ENCODE measurements around the gene MBNL1. TPM values are rescaled to one million over a fixed set of nuclear protein-coding genes. Genes with fewer than 3 reads are reported as not detected.
"Not testable (repeated sequence)": the region's sequence is repeated elsewhere in the genome, so short reads cannot be mapped to it uniquely, and the experiment has no call there.

Gene MBNL1
- total RNA-seq, 2 donors from 2014 or later, result 641 to 725 TPM

DNA sequence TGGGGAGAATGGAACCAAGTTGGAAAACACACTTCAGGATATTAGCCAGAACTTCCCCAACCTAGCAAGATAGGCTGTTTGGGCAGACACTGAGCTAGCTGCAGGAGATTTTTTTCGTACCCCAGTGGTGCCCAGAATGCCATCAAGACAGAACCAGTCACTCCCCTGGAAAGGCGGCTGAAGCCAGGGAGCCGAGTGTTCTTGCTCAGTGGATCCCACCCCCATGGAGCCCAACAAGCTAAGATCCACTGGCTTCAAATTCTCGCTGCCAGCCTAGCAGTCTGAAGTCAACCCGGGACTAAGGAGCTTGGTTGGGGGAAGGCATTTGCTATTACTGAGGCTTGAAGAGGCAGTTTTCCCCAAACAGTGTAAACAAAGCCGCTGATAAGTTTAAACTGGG lies 152.4 kb downstream of the MBNL1 start:
- peaks cover 13% of the 10 kb centered on the region for H3K36me3 Mint-ChIP-seq (ENCODE audit: low read depth)
- H3K4me1 Mint-ChIP-seq, result peaks cover 29% of the 10 kb centered on the region
- H3K27me3 Mint-ChIP-seq, result no peaks in the 10 kb centered on the region
- no peak overlapping the region for H3K4me3 Mint-ChIP-seq
- no peak for ATAC-seq
- H3K9me3 ChIP-seq (ENCODE audit: control insufficient read depth, low read length, poor library complexity, severe bottlenecking), result no peaks in the 10 kb centered on the region
- no peak for DNase-seq
- peak overlapping the region; percentile 0 for H3K27ac Mint-ChIP-seq

DNA sequence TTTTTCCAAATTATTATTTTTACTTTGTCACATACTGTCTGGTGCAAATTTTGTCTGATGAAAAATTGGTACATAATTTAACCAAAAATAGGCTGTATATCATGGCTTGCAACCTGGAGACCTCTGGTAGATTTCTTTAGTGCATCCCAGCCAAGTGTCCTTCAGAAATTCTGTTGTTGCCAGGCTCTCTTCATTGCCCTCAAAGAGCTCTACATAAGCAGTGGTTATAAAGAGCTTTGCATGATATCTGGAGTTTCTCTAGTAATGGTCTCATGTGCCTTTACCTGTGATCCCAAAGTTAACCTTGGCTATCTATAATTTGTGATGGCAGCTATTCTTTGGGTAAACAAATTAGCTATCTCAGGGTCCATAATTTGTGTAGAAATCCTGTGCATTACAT lies 157.7 kb downstream of the MBNL1 start:
- Mint-ChIP-seq H3K27me3 (no peaks in the 10 kb centered on the region), H3K4me1 (peaks cover 32% of the 10 kb centered on the region), H3K4me3 (no peak overlapping the region), H3K36me3 (ENCODE audit: low read depth) (peaks cover 4% of the 10 kb centered on the region), H3K27ac (peak overlapping the region; percentile 24)
- H3K9me3 ChIP-seq (ENCODE audit: control insufficient read depth, low read length, poor library complexity, severe bottlenecking), result no peaks in the 10 kb centered on the region
- DNase-seq (no peak), ATAC-seq (peak; percentile 27)

DNA sequence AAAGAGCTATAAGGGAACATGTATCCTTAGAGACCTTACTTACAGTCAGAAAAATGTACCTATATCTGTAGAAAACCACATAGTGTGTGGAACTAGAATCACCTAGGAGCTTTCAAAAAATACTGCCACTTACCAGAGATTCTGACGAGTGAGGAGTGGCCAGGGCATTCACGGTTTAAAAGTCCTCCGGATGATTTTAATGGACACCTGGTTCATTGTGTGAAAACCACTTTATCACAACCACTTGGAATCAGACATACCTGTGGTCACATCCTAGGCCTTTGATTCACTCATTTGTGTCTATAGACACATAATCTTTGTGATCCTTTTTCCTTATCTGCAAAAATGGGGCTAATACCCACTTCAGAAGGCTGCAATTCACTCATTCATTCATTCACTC lies 159.8 kb downstream of the MBNL1 start:
- Mint-ChIP-seq H3K27ac (peak overlapping the region; percentile 63), H3K4me3 (no peak overlapping the region), H3K27me3 (no peaks in the 10 kb centered on the region), H3K4me1 (peaks cover 18% of the 10 kb centered on the region), H3K36me3 (ENCODE audit: low read depth) (peaks cover 2% of the 10 kb centered on the region)
- DNase-seq (no peak), ATAC-seq (no peak)
- H3K9me3 ChIP-seq (ENCODE audit: control insufficient read depth, low read length, poor library complexity, severe bottlenecking), result no peaks in the 10 kb centered on the region

DNA sequence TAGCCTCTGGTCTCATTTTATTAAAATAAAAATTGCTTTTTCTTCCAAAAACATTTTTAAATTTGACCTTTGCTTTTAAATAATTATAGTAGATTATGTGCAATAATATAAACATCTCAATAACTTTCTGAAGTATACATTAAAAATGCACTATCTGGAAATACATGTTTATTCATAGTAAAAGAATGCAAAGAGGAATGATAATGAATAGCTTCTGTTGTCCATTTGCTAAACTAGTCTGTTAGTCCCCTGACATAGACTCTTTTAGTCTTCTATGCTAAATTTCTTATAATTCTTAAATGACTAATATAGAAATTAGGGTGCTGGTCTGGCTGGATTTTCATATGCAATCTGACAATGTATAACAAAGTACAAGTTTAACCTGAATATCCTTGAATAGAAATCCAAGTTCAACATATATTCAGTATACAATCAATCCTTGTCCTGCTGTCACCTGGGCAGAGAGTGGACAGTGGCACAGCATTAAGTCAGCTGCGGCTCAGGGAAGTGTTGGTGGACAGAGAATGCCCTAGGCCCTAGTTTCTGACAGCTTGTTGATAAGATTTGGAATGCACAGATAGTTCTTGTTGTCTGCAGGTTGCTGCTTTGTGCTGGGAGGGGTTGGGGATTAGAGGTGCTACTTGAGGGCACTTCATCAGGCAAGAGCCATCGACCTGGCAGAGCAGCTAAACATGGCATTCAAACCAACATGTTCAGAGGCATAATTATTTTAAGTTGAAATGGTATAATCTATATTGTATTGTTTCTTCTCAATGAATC lies 161.7 kb downstream of the MBNL1 start:
- H3K36me3 Mint-ChIP-seq (ENCODE audit: low read depth), result peaks cover 6% of the 10 kb centered on the region
- peaks cover 23% of the 10 kb centered on the region for H3K4me1 Mint-ChIP-seq
- H3K27ac Mint-ChIP-seq, result peak overlapping the region; percentile 72
- H3K27me3 Mint-ChIP-seq, result no peaks in the 10 kb centered on the region
- no peak overlapping the region for H3K4me3 Mint-ChIP-seq
- H3K9me3 ChIP-seq (ENCODE audit: control insufficient read depth, low read length, poor library complexity, severe bottlenecking), result no peaks in the 10 kb centered on the region
- DNase-seq (no peak), ATAC-seq (no peak)

DNA sequence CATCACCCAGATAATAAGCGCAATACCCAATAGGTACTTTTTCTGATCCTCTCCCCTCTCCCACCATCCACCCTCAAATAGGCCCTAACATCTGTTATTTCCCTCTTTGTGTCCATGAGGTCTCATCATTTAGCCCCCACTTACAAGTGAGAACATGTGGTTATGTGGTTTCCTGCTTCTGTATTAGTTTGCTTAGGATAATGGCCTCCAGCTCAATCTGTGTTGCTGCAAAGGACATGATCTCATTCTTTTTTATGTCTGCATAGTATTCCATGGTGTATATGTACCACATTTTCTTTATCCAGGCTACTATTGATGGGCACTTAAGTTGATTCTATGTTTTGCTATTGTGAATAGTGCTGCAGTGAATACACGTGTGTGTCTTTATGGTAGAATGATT lies 165.4 kb downstream of the MBNL1 start:
- H3K27ac Mint-ChIP-seq, result no peak overlapping the region

DNA sequence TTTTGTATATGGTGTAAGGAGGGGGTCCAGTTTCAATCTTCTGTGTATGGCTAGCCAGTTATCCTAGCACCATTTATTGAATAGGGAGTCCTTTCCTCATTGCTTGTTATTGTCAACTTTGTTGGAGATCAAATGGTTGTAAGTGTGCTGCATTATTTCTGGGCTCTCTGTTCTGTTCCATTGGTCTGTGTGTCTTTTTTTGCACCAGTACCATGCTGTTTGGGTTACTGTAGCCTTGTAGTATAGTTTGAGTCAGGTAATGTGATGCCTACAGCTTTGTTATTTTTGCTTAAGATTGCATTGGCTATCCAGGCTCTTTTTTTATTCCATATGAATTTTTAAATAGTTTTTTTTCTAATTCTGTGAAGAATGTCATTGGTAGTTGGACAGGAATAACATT lies 166.5 kb downstream of the MBNL1 start:
- H3K36me3 Mint-ChIP-seq (ENCODE audit: low read depth); ATAC-seq; DNase-seq; H3K27me3 Mint-ChIP-seq; H3K9me3 ChIP-seq (ENCODE audit: control insufficient read depth, low read length, poor library complexity, severe bottlenecking); H3K27ac Mint-ChIP-seq; H3K4me3 Mint-ChIP-seq: not testable (repeated sequence)
- H3K4me1 Mint-ChIP-seq, result peaks cover 41% of the 10 kb centered on the region

More for the DNA sequence above, 165.4 kb downstream of the MBNL1 start:
- peaks cover 8% of the 10 kb centered on the region for H3K36me3 Mint-ChIP-seq (ENCODE audit: low read depth)
- ATAC-seq (no peak), DNase-seq (no peak)
- H3K27me3 Mint-ChIP-seq, result no peaks in the 10 kb centered on the region
- no peak overlapping the region for H3K4me3 Mint-ChIP-seq
- H3K9me3 ChIP-seq (ENCODE audit: control insufficient read depth, low read length, poor library complexity, severe bottlenecking), result no peaks in the 10 kb centered on the region
- peaks cover 33% of the 10 kb centered on the region for H3K4me1 Mint-ChIP-seq

DNA sequence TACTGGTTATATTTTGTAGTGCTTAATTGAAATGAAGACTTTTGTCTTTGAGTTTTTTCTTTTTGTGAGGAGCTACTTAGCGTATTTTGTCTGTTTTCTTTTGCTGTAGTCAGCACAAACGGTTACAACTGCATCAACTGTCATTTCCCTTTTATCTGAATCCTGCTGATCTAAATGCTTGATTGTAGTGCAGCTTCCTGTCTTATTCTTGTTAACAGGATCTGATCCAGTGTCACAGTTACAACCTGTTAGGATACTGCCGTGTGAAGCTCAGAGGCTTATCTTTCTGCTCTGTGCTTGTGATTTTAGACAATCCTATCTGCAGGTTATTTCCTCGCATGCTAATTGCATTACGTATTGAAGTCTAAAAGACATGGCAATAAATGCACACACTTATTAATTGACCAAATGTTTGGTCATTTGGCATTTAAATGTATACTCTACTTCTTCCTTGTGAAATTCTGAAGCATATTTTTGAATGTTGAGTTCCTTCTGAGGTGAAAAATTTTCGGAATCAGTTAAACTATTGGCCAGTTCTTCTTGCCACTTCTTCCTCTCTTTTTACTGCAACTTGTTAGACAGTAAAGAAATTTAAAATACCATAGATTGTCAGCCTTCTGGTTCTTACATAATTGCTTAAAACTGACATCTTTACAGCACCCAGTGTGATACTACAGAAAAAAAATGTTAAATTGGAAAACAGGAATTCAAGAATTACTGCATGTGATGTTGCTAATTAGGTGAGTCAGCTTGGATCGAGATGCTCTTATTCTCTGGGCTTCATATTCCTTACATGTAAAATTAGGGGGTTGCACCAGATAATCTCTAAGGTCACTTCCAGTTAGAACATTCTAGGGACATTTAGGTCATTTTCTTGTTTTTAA lies 168.2 kb downstream of the MBNL1 start:
- no peak for DNase-seq
- no peaks in the 10 kb centered on the region for H3K27me3 Mint-ChIP-seq
- H3K4me1 Mint-ChIP-seq, result peaks cover 40% of the 10 kb centered on the region
- ATAC-seq, result no peak
- peak overlapping the region; percentile 60 for H3K4me3 Mint-ChIP-seq
- peaks cover 9% of the 10 kb centered on the region for H3K36me3 Mint-ChIP-seq (ENCODE audit: low read depth)
- H3K27ac Mint-ChIP-seq, result peak overlapping the region; percentile 69
- no peaks in the 10 kb centered on the region for H3K9me3 ChIP-seq (ENCODE audit: control insufficient read depth, low read length, poor library complexity, severe bottlenecking)

DNA sequence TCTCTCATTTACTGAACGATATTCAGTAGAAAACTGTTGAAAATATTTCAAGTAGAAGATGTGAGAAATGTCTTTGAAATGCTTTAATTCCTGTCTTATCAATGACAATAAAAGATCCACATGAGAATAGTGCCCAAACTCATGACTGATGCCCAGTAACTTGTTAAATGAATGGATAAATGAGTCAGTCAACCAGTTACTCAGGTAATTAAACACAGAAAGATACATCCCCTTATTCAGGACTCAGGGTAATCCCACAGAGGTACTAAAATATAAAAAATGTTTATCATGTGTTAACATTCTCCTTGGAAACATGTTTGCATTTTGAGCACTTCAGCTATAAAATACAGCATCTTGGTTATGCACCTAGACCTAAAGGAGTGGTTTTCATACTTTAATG lies 169.5 kb downstream of the MBNL1 start:
- peaks cover 44% of the 10 kb centered on the region for H3K4me1 Mint-ChIP-seq
- no peak for DNase-seq
- H3K27ac Mint-ChIP-seq, result peak overlapping the region; percentile 69
- no peak overlapping the region for H3K4me3 Mint-ChIP-seq
- no peak for ATAC-seq
- no peaks in the 10 kb centered on the region for H3K27me3 Mint-ChIP-seq
- peaks cover 7% of the 10 kb centered on the region for H3K36me3 Mint-ChIP-seq (ENCODE audit: low read depth)
- H3K9me3 ChIP-seq (ENCODE audit: control insufficient read depth, low read length, poor library complexity, severe bottlenecking), result no peaks in the 10 kb centered on the region

DNA sequence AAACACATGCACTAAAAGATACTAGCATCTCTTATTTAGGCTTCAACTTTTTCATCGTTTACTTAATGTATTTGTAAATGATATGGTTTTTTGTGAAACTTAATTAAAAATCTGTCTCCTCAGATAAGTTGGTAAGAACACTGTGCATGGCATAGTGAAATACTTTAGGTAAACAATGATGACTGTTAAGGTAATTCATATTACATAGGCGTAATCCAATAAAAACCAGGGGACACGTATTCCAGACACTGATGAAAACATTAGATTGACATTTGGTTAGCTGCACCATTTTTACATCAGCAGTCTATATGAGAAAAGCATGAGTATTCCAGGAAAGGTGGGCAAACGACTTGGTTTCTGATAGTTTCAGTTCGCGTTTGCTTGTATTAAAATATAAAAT lies 170.0 kb downstream of the MBNL1 start:
- H3K4me1 Mint-ChIP-seq, result peaks cover 44% of the 10 kb centered on the region
- DNase-seq (no peak), ATAC-seq (no peak)
- peak overlapping the region; percentile 54 for H3K27ac Mint-ChIP-seq
- H3K27me3 Mint-ChIP-seq, result no peaks in the 10 kb centered on the region
- peaks cover 7% of the 10 kb centered on the region for H3K36me3 Mint-ChIP-seq (ENCODE audit: low read depth)
- no peak overlapping the region for H3K4me3 Mint-ChIP-seq
- no peaks in the 10 kb centered on the region for H3K9me3 ChIP-seq (ENCODE audit: control insufficient read depth, low read length, poor library complexity, severe bottlenecking)

DNA sequence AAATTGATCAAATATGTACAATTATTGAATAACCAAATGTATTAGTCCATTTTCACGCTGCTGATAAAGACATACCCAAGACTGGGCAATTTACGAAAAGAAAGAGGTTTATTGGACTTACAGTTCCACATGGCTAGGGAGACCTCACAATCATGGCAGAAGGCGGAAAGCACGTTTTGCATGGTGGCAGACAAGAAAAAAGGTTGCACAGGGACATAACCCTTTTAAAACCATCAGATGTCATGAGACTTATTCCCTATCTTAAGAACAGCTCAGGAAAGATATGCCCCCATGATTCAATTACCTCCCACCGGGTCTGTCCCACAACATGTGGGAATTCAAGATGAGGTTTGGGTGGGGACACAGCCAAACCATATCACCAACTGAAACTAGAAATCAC lies 171.5 kb downstream of the MBNL1 start:
- H3K27me3 Mint-ChIP-seq; DNase-seq; H3K4me3 Mint-ChIP-seq; H3K9me3 ChIP-seq (ENCODE audit: control insufficient read depth, low read length, poor library complexity, severe bottlenecking); H3K27ac Mint-ChIP-seq; H3K36me3 Mint-ChIP-seq (ENCODE audit: low read depth); ATAC-seq: not testable (repeated sequence)
- H3K4me1 Mint-ChIP-seq, result peaks cover 48% of the 10 kb centered on the region

DNA sequence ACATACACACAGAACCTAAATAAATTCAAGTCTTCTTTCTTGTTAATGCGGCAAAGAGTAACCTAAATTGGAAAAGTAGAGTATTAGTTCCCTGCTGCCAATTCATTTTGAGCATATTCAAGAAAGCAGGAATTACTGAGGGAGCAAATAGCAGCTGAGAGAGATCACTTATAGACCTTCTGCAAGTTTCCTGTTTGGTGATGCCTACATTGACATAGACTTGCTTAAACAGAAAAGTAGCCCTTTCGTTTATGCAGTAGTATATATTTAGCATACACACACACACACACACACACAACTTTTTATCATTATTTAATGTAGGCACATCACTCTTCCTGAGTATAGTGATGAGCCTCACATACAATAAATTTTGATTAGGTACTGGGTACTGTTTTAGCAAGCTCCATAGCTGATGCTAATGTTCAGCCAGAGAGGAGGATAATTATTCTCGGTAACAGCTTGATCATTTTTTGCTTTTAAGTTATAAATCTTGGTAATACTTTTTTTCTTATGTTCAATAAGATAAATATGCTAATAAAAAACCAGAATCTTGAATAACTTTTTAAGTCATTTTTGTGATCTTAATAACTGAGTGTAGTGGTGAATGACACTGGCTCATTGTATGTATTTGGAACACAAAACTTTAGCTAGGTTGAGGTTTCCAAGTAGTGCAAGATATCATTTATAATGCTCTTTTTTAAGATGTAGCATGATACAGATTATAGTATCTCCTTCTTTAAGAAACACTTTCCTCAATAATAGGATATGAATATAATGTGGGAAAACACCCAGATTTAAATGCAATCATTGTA lies 174.7 kb downstream of the MBNL1 start:
- no peaks in the 10 kb centered on the region for H3K9me3 ChIP-seq (ENCODE audit: control insufficient read depth, low read length, poor library complexity, severe bottlenecking)
- Mint-ChIP-seq H3K4me1 (peaks cover 52% of the 10 kb centered on the region), H3K27me3 (no peaks in the 10 kb centered on the region), H3K36me3 (ENCODE audit: low read depth) (peaks cover 8% of the 10 kb centered on the region), H3K4me3 (peak overlapping the region; percentile 33), H3K27ac (peak overlapping the region; percentile 97)
- ATAC-seq, result peak; percentile 38
- no peak for DNase-seq

DNA sequence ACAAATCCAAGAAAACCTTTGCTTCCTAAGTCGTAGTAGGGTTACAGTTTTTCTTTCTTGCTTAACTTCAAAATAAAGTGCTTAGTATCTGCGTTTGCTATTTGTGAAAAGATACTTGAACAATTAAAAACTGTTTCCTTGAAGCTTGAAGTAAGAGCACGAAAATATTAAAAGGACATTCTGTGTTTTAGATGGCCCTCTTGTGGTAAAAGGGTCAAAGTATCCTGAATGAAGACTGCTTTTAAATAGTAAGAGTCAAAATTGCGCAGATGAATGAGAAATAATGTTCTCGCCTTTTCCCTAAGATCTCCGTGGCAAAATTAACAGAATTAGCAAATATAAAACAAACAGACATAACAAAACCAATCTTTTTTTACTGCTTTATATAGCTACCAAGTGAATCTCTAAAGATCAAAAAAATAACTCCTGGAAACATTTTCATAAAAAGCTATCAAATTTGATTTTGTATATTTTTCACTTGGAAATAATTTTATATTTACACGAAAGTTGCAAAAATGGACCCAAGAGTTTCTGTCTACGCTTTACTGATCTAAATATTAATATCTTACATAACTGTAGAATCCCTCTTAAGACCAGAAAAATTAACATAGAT lies 175.4 kb downstream of the MBNL1 start:
- DNase-seq (no peak), ATAC-seq (peak; percentile 39)
- H3K27me3 Mint-ChIP-seq, result no peaks in the 10 kb centered on the region
- peaks cover 50% of the 10 kb centered on the region for H3K4me1 Mint-ChIP-seq
- H3K36me3 Mint-ChIP-seq (ENCODE audit: low read depth), result peaks cover 6% of the 10 kb centered on the region
- peak overlapping the region; percentile 97 for H3K27ac Mint-ChIP-seq
- H3K9me3 ChIP-seq (ENCODE audit: control insufficient read depth, low read length, poor library complexity, severe bottlenecking), result no peaks in the 10 kb centered on the region
- no peak overlapping the region for H3K4me3 Mint-ChIP-seq
